ENCODE results near the gene MYH13. TPM values are rescaled to one million over a fixed set of nuclear protein-coding genes. Genes with fewer than 3 reads are reported as not detected.
"Not testable (repeated sequence)": the region's sequence is repeated elsewhere in the genome, so short reads cannot be mapped to it uniquely, and the experiment has no call there.

MYH13 gene
- total RNA-seq, 1 experiment from 2014 or later = not detected

- DNase-seq (ENCODE audit: low spot score) = no peak
- in situ Hi-C loops (cut with HindIII; ENCODE audit: low sequenced_read_pairs) = no loop called here
Observed at GRCh38 chr17:10311131-10311530, 61.7 kb downstream of the MYH13 start.

GRCh38 chr17:10309003-10309974 lies 63.5 kb downstream of the MYH13 start:
- in situ Hi-C loops (cut with HindIII; ENCODE audit: low sequenced_read_pairs) = no loop called here
- DNase-seq (ENCODE audit: low spot score) = no peak

GRCh38 chr17:10306585-10306984 lies 66.2 kb downstream of the MYH13 start:
- no peak for DNase-seq (ENCODE audit: low spot score)
- in situ Hi-C loops (cut with HindIII; ENCODE audit: low sequenced_read_pairs) = no loop called here

- DNase-seq (ENCODE audit: low spot score) = no peak
- in situ Hi-C loops (cut with HindIII; ENCODE audit: low sequenced_read_pairs) = no loop called here
Observed at GRCh38 chr17:10305398-10305797, 67.4 kb downstream of the MYH13 start.

- no peak for DNase-seq (ENCODE audit: low spot score)
- in situ Hi-C loops (cut with HindIII; ENCODE audit: low sequenced_read_pairs) = no loop called here
Observed at GRCh38 chr17:10304758-10305300, 68.0 kb downstream of the MYH13 start.

DNA sequence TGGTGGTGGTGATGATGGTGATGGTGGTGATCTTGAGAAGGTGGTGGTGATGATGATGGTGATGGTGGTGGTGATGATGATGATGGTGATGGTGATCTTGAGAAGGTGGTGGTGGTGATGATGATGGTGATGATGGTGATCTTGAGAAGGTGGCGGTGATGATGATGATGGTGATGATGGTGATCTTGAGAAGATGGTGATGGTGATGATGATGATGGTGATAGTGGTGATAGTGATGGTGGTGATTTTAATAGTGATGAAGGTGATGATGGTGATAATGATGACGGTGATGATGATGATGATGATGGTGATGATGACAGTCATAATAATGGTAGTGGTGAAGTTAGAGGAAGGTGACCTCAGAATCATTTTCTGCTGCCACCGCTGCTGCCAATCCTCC lies 75.1 kb downstream of the MYH13 start:
- DNase-seq (ENCODE audit: low spot score) = no peak
- in situ Hi-C loops (cut with HindIII; ENCODE audit: low sequenced_read_pairs) = no loop called here

GRCh38 chr17:10295728-10296343 lies 77.0 kb downstream of the MYH13 start:
- in situ Hi-C loops (cut with HindIII; ENCODE audit: low sequenced_read_pairs) = no loop called here

DNA sequence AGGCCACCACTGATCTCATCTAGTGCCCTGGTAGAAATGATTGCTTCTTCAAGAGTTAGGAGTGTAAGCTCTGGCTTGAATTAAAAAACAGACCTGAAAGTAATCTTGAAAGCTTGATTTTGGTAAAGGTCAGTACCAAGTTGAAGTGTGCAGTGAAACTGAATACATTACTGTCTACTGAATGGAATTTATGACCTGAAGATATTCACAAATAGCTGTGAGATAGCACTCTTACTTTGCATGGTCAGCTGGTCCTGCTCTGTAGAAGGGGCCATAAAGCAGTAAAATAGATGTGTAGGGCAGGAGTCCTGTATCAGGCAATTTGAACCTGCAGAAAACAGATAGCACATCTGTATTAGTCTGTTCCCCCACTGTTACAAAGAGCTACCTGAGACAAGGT lies 78.6 kb downstream of the MYH13 start:
- no peak for DNase-seq (ENCODE audit: low spot score)
- in situ Hi-C loops (cut with HindIII; ENCODE audit: low sequenced_read_pairs) = no loop called here

More at GRCh38 chr17:10295728-10296343, 77.0 kb downstream of the MYH13 start:
- DNase-seq (ENCODE audit: low spot score) = peak; percentile 30

DNA sequence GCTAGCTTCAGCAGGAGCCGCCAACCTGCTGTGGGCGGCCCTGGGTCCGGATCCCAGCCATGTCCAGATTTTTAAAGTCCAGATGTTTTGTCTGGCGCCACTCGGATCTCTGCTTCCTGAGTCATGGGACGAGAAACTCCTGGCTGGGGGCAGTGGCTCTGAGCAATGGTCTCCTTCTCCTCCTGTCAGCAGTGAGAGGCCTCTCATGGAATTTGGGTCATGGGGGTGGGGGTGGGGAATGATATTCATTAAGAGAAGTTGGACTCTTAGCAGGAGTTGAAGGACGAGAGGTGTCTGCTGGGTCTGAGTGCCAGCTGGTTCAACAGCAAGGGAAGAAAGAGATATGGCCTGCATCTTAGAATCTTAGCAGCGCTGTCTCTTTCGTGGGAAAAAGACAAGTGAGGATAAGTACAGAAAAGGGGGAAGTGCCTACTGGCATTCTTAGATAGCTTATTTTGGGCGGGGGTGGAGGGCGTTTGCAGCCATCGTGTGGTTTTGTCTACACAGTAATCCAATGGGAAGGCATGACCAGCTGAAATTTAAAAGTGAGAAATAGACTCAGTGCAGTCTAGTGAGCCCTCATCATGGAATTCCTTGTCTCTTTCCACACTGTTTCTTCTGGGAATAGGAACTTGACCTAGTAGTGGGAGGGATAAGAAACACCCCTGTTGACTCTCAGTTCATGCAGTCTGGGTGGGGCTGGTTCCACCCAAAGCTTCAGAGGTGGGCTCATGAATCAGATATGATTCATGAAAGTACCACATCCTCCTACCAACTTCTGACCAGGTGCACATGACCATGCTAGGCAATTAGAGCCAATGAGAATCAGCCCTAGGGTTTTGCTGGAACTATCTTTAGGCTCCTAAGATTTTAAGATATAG lies 80.5 kb downstream of the MYH13 start:
- in situ Hi-C loops (cut with HindIII; ENCODE audit: low sequenced_read_pairs) = no loop called here
- DNase-seq (ENCODE audit: low spot score) = no peak

GRCh38 chr17:10291576-10291975 lies 81.2 kb downstream of the MYH13 start:
- DNase-seq (ENCODE audit: low spot score); in situ Hi-C loops (cut with HindIII; ENCODE audit: low sequenced_read_pairs): not testable (repeated sequence)

DNA sequence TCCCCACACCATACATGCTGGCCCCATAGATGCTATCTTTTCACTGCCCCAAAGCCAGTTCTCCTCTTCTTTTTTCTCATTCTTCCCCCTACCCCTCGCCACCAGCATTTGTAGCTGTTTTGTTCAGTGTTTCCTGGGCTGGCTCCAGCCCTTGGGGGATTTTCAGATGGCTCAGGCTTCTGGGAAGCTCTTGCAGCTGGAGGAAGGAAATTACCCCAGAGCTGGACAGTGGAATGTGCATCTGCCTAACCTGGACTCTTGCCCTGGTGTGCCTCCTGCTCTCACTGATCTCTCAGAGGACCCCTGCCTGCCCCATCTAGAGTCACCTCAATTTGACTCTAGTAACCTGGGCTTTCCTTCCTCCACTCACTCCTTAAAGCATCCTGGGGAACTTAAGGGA lies 82.8 kb downstream of the MYH13 start:
- in situ Hi-C loops (cut with HindIII; ENCODE audit: low sequenced_read_pairs) = no loop called here

DNA sequence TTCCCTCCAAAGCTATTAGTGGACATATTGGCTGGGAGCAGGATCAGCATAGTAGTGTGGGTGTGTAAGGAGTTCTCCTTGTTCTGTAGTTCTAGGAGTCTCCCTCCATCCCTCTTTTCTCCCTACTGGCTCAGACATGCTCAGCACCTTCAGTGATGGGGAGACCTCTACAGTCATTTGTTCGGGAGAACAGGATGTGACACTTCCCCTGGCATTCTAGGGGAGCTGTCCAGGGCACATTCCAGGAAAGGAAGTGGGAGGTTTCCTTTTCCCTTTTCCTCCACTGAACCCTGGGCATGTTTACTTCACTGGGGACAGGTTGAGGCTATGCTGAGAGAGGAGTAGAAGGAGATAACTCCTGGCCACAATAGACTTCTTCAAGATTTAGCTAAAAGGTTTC lies 86.5 kb downstream of the MYH13 start:
- in situ Hi-C loops (cut with HindIII; ENCODE audit: low sequenced_read_pairs) = no loop called here
- no peak for DNase-seq (ENCODE audit: low spot score)

More for the DNA sequence above, 82.8 kb downstream of the MYH13 start:
- DNase-seq (ENCODE audit: low spot score) = no peak

DNA sequence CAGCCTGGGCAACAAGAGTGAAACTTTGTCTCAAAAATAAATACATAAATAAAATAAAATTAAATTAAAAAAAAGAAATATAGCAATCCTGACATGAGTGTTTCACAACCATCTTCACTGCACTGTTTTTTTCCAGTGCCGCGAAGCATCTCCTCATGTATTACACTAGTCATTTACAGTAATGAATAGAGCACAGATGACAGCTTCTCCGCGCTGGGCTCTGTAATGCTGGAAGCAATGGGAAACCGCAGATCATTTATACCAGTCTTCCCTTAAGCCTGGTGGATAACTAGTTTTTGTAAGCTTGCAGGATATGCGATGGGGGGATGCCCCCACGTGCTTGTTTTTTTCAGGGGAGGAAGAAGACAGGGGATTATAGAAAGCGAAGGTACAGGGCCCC lies 86.9 kb downstream of the MYH13 start:
- DNase-seq (ENCODE audit: low spot score) = no peak
- in situ Hi-C loops (cut with HindIII; ENCODE audit: low sequenced_read_pairs) = no loop called here

DNA sequence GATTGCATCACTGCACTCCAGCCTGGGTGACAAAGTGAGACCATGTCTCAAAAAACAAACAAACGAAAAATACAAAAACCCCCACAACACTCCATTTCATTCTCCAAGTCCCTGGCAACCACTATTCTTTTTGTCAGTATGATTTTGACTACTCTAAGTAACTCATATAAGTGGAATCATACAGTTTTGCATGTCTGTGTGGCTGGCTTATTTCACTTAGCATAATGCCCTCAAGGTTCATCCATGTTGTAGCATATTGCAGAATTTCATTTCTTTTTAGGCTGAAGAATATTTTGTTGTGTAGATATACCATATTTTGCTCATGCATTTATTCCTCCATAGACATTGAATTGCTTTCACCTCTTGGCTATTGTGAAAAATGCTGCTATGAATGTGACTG lies 92.7 kb downstream of the MYH13 start:
- in situ Hi-C loops (cut with HindIII; ENCODE audit: low sequenced_read_pairs) = no loop called here
- DNase-seq (ENCODE audit: low spot score) = no peak

GRCh38 chr17:10278218-10278617 lies 94.6 kb downstream of the MYH13 start:
- in situ Hi-C loops (cut with HindIII; ENCODE audit: low sequenced_read_pairs) = no loop called here
- DNase-seq (ENCODE audit: low spot score) = no peak

- DNase-seq (ENCODE audit: low spot score) = no peak
- in situ Hi-C loops (cut with HindIII; ENCODE audit: low sequenced_read_pairs) = no loop called here
Observed at GRCh38 chr17:10276436-10276835, 96.4 kb downstream of the MYH13 start.

DNA sequence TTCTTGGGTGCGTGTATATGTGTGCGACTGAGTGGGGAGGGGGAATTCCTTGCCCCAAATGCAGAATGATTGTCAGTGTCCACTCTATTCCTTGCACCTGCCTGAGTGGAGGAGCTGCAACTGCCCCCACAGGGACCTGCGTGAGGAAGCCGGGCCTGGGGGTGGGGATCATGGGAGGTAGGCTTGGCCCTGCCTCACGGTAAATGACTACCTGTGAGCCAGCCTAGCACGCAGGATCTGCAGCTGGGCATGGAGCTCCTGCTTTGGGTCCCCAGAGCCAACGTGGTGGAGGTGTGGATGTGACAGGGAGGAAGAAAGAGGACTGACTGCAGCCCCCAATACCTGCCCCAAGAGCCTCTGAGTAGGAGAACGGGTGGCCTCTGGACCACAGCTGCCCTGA lies 97.4 kb downstream of the MYH13 start:
- in situ Hi-C loops (cut with HindIII; ENCODE audit: low sequenced_read_pairs) = no loop called here
- DNase-seq (ENCODE audit: low spot score) = no peak

DNA sequence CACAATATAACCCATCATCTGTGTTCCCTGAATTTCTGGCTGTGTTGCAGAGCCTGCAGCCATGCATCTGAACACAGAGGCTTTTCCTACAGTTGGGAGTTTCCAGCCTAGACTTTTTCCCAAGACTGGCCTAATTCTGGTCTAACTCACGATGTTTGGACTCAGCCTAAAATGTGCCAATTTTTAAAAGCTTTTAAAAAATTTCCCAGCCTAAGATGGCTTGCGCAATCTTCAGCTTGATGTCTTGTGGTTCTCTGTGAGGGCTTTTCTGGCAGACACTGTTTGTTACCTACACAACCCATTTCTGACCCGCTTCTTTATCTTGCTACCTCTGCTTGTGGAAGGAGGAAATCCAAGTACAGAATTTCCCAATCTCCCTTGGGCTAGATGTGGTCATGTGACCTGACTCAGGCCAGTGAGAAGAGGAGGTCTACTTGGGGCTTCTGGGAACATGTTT lies 101.7 kb downstream of the MYH13 start:
- in situ Hi-C loops (cut with HindIII; ENCODE audit: low sequenced_read_pairs) = no loop called here

DNA sequence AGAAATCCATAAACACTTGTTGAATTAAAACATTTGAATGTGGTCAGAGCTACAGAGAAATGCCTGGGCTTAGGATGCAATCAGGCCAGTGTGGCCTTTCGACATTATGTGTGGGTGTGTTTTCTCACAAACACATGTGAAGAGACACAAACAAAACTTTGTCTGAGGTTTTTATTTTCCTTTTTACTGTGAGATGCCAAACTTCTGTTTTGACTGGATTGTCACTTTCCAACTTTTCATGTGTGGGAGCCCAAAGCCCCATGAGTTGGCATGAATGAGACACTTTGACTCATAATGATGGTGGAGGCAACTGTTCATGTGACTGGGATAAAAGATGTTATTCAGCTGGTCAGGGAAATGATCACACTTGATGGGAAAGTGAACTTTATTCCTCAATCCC lies 102.5 kb downstream of the MYH13 start:
- in situ Hi-C loops (cut with HindIII; ENCODE audit: low sequenced_read_pairs) = no loop called here
- no peak for DNase-seq (ENCODE audit: low spot score)

More for the DNA sequence above, 101.7 kb downstream of the MYH13 start:
- no peak for DNase-seq (ENCODE audit: low spot score)

Data from G401 (cell line).